ENCODE data around the gene GNLY.

Gene GNLY

DNA sequence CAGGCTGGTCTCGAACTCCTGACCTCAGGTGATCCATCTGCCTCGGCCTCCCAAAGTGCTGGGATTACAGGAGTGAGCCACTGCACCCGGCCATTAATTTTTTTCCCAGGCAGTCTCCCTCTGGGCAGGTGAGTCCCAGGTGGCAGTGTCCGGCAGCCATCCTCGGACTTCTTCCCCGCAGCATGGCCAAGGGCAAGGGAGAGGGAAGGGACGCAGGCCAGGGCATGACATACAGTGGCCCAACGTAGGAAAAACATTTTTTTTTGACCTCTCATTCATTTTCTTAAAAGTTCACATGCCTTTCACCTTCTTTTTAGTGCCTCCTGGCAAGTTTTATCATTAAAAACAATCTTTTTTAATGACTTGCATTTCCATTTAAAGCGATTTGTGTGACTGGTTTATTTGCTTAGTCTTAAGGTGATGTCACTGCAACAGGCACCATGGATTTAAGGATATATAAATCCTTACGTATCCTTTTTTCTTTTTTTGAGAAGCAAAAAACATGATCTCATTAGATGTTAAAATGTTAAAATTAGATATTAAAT, 36.6 kb downstream of the GNLY start:
- no peak for DNase-seq

DNA sequence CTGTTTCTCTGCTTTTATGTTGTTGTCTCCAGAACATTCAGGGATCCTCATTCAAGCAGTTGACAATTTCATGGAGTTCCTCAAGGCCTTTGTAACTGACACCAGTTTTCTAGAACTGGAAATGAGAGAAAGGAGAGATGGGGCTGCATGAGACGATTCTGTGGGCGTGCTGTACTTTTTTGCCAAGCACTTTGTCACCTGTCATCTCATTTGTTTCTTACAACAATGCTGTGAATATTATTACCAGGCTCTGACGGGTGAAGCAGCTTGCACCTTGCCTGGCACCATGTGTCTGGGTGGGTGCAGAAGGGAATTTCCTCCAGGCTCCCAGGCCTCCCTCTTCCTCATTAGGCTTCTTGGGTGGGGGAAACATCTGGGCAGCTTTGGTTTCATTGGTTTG, 37.4 kb downstream of the GNLY start:
- DNase-seq: no peak

DNA sequence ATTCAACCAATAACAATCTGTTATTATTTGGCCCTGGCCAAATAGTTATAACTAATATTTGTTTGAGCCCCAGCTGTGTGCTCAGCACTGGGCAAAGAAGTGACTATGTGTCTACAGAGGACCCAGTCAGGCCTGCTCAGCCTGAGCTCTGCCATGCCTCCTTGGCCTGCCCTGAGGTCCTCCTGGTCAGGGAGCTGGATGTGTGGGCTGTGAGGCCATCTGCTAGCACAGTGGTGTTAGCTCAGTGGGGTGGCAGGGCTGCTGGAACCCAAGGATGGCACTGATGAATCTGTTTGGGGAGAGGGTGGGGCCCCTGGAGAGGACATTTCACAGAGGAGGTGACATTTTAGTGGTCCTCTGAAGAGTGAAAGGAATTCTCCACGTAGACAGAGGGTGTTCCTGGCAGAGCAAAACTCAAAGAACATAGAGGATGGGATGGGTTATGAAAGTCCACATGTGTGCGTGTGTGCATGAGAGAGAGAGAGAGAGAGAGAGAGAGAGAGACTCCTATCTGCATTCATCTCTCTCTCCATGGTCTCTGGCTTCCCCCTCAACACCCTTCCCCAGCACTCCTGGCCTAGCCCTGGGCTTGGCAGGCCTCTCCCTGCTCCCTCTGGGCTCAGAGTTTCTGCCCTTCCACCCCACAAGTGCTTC, 38.4 kb downstream of the GNLY start:
- no peak for DNase-seq

DNA sequence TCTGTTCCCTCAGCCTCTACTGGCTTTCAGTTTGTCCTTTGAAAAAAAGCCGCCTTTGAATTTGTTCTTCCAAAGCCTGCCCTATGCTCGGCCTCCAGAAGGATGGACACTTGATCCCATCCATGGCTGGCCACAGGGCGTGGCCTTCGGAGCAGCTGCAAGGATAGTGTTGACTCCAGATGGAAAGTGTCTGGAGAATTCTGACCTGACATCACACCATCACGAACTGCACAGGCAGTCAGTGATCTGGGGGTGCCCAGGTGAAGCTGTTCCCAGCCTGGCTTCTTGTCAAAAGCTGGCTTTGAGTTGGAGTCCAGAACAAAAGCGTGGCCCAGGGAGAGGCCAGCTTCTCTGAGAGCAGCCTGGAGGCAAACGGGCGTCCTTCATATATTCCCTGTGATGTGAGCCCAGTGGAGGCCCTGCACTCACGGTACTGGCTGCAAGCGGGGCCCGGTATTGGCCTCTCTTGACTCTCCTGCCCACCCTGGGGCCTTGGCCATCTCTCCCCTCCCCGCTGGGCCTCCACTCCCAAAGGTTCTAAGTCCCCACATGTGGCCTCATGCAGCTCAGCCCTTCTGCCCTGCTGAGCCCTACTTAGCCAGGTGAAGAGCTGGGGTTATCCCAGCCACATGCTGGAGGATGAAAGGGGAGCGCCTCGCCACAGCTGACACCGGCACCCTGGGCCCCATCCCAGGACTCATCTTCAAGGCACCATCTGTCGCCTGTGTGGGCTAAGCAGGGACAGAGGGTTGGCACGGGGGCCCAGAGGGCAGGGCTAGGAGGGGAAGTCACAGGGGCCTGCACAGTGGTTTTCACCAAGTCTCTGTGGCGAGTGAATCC, 39.2 kb downstream of the GNLY start:
- no peak for DNase-seq

DNA sequence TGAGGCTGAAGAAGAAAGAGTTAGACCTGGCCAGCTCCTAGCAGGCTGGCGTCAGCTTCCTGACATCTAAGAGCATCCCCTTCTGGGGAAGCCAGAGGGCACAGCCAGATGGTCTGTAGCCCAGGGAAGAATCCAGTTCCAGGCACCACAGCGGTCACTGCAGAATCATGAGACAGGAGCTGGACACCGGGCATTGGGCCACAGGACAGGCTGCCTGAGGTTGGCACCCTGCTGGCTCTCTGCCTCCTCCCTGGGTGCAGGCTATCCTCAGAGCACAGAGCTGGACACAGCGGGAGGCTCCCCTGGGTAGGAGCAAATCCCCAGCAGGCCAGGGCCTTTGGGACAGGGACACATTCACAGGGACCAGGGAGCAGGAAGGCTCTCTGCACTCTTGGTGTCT, 39.9 kb downstream of the GNLY start:
- DNase-seq: no peak

DNA sequence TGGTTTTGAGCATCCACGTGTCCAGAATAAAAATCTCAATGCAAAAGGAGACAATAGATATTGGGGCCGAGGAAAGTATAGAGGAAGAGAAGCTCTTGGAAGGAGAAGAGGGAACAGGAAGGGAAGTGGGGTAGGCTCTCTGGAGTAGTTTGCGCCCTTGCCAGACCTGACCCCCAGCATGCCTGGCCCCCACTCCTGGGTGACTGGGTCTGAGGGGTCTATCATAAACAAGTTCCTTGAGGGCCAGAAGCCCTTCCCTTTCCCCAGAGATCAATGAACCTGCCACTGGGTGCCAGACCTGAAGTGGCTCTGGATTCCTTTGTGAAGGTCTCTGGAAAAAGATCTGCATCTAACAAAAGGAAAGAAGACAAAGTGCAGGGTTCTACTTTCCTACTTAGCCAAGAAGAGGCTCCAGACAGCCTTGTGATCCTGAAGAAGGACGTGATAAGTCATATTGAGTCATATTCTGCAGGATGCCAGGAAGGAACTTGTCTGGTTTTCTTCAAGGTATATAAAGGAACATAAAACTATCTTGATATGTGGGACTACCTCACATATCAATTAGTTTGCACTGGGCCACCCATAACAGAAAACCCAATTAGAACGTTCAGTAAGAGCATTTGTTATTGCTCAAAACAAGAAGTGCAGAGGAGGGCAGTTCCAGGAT, 40.9 kb downstream of the GNLY start:
- no peak for DNase-seq

DNA sequence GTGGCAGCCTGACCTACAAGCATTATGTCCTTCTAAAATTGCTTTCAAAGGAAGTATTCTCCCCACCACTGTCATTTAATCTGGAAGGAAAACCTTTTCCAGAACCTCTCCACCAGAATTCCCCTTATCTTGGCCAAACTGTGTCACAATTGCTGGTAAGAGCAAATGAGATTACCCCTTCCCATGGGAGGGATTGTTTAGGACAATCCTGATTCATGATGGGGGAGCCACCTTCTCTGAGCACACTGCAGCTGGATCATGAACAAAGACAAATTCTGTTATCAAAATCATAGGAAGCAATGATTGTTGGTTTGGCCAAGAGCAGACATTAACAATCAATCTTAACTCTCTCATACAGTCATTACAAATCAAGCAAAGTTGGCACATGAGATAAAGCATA, 41.5 kb downstream of the GNLY start:
- no peak for DNase-seq

DNA sequence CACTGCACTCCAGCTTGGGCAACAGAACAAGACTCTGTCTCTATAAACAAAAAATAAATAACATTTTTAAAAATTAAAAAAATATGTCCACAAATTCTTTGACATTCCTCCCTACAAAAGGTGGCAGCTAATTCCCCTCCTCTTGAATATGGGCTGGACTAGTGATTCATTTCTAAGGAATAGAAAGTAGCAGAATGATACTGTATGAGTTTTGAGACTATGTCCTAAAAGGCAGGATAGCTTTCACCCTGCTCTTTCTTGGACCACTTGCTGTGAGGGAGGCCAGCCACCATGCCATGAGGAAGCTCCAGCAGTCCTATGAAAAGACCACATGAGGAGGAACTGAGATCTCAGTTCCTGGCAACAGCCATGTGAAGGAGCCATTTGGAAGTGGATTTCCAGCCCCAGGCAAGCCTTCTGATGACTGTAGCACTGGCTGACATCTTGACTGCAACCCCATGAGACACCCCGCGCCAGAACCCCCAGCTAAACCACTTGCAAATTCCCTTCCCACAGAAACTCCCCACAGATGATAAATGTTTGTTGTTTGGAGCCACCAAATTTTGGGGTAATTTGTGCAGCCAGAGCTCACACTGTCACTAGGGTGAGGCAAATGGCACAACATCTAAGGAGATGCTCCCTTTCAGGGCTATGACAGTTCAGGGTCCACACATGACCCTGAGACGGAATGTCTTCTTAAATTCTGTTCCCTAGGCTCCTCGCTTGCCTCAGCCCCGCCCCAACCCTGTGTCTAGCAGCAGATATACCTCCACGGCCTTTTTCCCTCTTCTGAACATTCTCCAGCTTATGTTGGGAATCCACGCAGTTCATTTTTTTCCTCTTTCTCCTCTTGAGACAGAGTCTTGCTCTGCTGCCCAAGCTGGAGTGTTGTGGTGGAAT, 42.5 kb downstream of the GNLY start:
- no peak for DNase-seq

DNA sequence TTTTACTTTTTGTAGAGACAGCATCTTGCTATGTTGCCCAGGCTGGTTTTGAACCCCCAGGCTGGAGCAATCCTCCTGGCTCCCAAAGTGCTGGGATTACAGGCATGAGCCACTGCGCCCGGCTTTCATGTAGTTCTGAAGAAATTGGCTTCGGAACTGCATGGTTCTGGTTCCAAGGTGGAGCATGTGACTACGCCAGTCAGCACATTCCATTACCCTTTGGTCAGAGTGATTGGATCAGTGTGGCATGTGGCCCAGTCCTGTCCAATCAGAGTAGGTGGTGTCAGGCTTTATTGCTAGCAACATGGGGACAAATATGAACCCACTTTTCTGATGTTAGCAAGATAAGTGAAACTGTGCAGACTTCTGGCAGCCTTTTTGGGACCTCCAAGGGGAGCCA, 43.3 kb downstream of the GNLY start:
- no peak for DNase-seq

DNA sequence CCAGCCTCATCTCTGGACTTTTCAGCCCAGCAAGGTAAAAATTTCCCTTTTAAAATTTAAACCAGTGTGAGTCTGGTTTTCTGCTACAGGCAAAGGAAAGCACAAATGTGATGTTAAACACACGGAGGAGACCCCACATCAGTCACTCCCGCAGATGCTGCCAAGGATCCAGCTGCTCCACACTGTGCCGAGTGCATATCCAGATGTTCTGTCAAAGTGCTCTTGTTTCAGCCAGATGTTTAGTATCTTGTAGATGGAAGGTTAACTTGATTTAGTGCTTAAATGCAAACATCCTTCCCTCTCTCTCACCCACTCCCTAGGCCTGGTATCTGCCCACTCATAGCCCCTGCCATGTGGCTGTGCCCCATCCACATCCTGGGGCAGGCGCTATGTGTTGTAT, 43.8 kb downstream of the GNLY start:
- no peak for DNase-seq

DNA sequence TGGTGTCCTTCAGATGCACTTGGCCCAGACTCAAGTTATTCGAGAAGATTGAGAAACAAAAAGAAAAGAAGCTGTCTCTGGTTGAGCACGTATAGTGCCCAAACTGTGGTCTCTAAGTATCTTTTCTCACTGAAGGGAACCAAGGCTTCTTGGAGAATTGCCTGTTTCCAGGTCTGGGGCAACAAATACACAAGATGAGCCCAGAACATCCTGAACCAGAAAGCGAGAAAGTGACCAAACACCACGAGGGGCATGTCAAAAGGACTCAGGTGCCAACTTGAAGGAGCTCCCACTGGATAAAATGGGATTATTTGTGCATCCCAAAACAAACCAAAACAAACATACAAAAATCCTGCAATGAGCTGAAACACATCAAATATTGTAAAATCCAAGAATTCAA, 46.0 kb downstream of the GNLY start:
- DNase-seq: no peak

DNA sequence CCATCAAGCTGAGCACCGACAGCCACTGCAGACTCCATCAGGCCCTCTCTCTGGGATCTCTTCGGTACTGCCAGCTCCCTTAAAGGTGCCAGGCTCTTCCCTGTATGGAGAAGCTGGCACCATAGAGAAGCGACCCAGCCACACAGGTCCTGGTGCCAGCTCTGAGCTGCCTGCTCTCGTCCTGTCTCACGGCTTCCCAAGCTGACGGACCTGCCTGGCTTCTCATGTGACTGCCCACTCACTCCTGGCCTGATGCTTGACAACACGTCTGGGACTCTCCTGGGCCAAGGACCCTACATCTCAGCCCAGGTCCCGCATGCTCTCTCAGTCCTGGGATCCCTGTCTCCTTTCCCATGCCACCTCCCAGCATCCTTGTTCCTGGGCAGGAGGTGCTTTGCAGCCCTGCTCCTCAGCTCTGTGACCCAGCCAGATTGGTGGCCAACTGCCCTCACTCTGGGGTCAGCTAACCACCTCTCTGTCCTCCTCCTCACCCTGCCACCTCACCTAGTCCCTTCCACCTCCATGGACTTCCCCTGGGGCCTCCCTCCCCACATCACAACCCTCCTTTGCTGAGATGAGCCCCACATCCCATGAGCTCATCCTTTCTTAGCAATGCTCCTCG, 47.2 kb downstream of the GNLY start:
- no peak for DNase-seq

DNA sequence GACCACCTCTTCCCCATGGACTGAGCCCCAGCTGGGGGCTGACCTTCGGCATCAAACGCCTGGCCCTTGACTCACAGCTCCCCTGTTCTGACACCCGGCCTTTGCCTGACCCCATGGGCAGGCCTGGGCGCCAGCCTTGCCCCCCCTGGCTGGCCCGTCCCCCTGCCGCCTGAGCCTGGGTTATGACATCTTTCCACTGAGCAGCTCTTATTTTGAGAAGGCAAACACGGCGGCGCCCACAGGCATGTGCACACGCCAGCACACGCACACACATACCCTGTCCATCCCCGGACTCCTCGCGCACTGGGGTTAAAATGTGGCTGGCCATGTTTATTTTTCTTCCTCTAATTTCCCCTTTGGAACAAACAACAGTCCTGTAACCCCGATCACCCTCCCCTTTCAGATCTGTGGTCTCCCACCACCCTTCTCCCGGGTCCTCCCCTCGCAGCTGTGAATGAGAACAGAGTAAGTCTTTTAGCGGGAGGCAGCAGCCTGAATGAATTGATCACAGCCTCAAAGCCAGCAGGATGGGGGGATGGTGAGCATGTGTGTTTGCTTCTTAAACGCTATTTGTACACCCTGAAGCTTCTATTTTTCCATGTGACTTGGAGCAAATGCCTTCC, 47.8 kb downstream of the GNLY start:
- no peak for DNase-seq

DNA sequence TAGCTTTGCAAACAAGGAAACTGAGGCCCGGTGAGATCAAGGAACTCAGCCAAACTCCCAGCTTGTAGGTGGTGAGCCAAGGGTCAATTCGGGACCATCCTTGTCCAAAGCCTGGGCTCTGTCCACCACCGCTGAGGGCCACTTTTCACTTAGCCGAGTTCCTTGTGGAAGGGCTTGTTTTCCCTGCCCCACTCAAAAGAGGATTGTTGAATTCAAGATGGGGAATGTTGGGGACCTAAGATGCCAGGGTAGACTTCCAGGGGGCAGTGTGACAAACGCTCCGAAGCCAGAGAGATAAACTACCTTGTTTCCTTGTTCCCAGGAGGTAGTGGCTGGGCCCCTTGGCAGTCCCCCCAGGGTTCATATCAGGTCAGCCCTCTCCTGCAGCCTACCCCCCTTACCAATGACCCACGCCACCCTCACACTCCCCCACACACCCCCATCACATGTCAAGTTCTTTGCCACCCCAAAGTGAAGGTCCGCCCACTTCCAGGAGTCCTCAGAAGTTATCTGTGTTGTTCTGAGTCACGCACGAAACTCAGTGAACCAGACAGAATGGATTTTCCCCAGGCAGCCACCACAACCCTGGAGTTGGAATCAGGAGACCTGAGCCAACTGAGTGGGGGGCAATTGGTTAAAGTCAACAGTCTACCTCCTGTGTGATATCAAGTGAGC, 49.3 kb downstream of the GNLY start:
- DNase-seq: no peak

DNA sequence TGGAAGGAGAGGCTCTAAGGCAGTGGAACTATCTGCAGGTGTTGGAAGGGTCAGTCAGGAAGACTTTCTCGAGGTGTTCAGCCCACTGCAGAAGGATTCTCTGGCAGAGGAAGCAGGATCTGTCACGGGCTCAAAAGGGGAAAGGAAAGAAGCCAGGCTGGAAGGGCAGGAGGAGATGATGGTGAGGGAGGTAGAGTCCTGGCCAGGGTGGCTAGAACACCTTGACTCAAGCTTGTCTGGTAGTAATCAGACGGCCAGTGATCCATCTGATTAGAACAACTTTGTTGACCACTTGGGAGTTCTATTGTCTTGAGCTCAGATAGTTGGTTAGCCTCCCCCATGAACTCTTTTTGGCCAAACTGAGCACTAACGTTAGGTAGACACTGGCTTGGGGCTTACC, 49.9 kb downstream of the GNLY start:
- DNase-seq: no peak

DNA sequence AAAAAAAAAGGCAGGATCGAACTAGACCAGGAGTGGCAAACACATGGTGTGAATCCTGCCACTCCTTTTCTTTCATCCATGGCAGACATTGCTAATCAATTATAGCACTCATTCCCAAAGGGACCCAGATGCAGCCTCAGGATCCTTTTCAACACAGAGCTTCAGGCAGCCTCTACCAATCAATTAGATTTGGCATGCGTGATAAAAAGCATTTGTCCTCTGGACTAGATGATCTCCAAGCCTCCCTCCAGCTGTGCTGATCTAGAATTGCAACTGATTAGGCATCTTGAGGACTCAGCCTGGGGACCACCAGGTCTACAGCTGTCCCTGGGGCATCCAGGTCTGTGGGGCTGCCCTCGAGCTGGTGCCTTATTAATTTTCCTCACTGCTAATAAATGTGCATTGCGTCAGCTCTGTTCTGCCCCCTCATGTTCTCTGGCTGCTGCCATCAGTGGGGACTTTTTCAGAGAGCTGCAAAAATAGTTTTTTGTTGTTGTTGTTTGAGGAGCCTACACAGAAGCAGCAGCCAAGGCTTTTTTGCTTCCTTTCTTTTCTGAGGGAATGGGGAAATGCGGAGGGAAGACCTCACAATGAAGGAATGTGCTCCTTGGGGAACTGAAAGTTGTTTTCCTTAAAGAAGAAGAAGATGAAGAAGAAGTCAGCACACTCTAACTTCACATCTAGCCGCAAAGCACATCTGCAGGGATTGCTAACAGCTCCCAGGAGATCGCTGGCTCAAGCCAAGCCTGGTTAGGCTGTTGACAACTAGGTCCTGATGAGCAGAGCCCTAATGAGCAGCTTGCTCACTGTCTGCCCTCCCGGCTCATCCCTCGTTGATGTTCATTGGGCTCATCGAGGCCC, 50.8 kb downstream of the GNLY start:
- no peak for DNase-seq

DNA sequence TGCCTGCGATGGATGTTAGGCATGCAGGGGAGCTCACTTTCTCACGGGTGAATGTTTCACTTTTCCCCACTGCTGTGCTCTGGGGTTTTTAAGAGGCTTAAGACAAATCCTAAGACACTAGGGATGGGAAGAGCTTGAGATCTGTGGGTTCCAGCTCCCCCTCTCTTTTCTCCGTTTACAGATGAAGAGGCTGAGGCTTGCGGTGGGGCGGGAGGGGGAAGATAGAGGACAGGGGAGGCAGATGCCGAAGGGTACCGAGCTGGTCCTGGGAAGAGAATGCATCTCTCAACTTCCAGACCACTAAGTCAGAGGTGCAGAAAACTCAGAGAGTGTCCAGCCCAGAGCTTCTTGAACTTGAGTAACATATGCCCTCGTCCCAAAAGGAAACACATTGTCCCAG, 51.5 kb downstream of the GNLY start:
- DNase-seq: no peak

DNA sequence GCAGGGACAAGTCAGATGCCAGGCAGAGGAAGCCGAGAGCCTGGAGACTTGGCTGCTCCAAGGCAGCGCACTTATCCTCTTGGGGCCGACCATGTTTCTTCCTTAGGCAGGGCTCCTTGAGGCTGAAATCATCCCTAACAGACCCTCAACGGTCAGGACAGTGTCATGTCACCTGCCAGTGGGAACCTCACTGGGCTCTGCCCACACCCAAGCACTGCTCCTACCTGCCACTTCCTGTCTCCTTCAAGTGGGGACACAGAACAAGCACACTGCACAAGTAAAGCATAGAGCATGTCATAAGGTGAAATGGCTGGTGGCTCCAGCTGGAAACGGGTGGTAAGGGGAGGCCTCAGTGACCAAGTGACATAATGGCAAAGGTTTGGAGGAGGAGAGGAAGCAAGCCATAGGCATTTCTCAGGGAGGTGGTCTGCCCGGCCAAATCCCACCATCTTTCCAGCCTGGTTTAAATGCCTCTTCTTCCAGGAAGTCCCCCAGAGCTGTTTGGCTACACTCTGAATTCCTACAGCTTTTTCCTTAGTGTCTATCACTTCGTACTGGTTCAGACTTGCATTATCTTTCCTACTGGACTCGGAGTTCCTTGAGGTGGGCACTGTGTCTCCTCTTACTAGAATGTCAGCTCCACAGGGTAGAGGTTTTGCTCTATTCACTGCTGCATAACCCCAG, 52.3 kb downstream of the GNLY start:
- no peak for DNase-seq

DNA sequence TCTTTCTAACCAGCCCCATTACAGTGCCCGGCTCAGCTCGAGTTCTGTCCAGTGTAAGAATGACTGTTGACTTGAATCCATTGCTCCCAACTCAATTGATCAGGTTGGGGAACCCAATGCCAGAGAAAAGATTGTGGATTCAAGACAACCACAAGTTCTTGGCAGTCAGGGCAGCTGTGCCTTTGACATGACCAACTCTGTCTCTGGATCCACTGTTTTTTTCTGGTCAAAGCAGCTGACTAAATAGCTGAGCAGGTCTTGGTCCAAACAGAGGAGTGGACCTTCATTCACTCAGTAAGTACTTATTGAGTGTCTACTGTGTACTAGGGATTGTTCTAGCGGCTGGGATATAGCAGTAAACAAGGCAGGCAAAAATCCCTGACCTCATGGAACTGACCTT, 53.3 kb downstream of the GNLY start:
- no peak for DNase-seq

Measured in NCI-H345 (cell line).